Stomach (tissue), 9 donors: Measurements from ENCODE around the gene RBMS1. TPM values are rescaled to one million over a fixed set of nuclear protein-coding genes. Genes with fewer than 3 reads are reported as not detected.

Experiments used
- DNase-seq, 2 donors: peaks; one replicate each; pipeline versions ENCODE4 v3.0.0 to v3.0.0-alpha.2; 2013 to 2019
- H3K27ac ChIP-seq, 5 donors: fragments of 200-600 bp in 4 of 5; sonication (generic) in 4 of 5; one replicate each; pipeline ENCODE4 v1.5.1; 2013 to 2019; ENCODE audit warnings: mild to moderate bottlenecking in 1 of 5, moderate library complexity in 1 of 5
- H3K27me3 ChIP-seq, 3 donors: fragments of 200-600 bp; sonication (generic); one replicate each; pipeline ENCODE4 v1.5.1; 2017 to 2019; ENCODE audit warnings: mixed run types in 1 of 3
- H3K36me3 ChIP-seq, 4 donors: fragments of 200-600 bp; sonication (generic); 1 replicate in 3 of 4; 2 replicates in 1 of 4; pipeline ENCODE4 v1.5.1; 2016 to 2019
- H3K4me1 ChIP-seq, 4 donors: fragments of 200-600 bp; sonication (generic); one replicate each; pipeline ENCODE4 v1.5.1; 2016 to 2019
- H3K4me3 ChIP-seq, 4 donors: fragments of 200-600 bp; sonication (generic) in 3 of 4; one replicate each; pipeline ENCODE4 v1.5.1; 2016 to 2019; ENCODE audit warnings: mild to moderate bottlenecking in 1 of 4
- H3K9me3 ChIP-seq, 4 donors: fragments of 200-600 bp; sonication (generic); one replicate each; pipeline ENCODE4 v1.5.1; 2016 to 2019
- CTCF ChIP-seq, 7 experiments: fragments of 450-650 bp in 4 of 7; fragments of 200-600 bp in 3 of 7; sonication (generic) in 3 of 7; IDR thresholded peaks; one replicate each; pipeline ENCODE4 v1.5.1; 2016 to 2019; ENCODE audit warnings: antibody characterized with exemption in 7 of 7, control low read depth in 2 of 7, mild to moderate bottlenecking in 1 of 7
- EP300 ChIP-seq: sonication (generic); formaldehyde crosslinking; IDR thresholded peaks from one replicate; pipeline ENCODE4 v1.6.1; 2017; ENCODE audit warnings: antibody characterized with exemption
- POLR2A ChIP-seq, 4 donors: fragments of 450-650 bp; IDR thresholded peaks; one replicate each; pipeline ENCODE4 v1.6.1; 2016; ENCODE audit warnings: antibody characterized with exemption in 4 of 4, control low read depth in 2 of 4, mild to moderate bottlenecking in 1 of 4, moderate library complexity in 1 of 4
- POLR2AphosphoS5 ChIP-seq, 3 donors: sonication (generic); formaldehyde crosslinking; IDR thresholded peaks; one replicate each; pipeline ENCODE4 v1.6.1; 2016; ENCODE audit warnings: antibody characterized with exemption in 3 of 3
- WGBS, 5 donors: extraction: QIAGEN DNeasy Blood & Tissue Kit in 3 of 5; methylation state at CpG; one replicate each; pipeline versions ENCODE4 v1.1.5 to v1.1.7; 2013 to 2018; 5-methylcytosine and 5-hydroxymethylcytosine counted together
- intact Hi-C: fragments of 100-400 bp; cut with DNase I; formaldehyde crosslinking; loops from one replicate; pipeline ENCODE4 v1.15.1; 2023; ENCODE audit warnings: low total_unique reads
- polyA plus RNA-seq, 3 donors: library from polyadenylated mRNA; stranded (reverse); fragments of 200-250 nt; gene quantifications; one replicate each; pipeline ENCODE4 v1.2.3, GENCODE V29; 2013
- total RNA-seq, 5 donors: library from RNA; depleted of rRNA; stranded (reverse); fragments of >200 nt; gene quantifications; one replicate each; pipeline versions ENCODE4 v1.1.0 to v1.2.3, GENCODE V29; 2014 to 2016
- donor health status: healthy with polysubstance abuse.
- donor health status: Bipolar disorder and iron deficiency.
- donor health status: healthy.

The RBMS1 gene
- total and polyA plus RNA-seq, 8 donors = 4.3 to 134 (median 27.8) TPM

- TF ChIP-seq CTCF (IDR thresholded peaks at IDR 0.05) (no peak), POLR2AphosphoS5 (IDR thresholded peaks at IDR 0.05) (no peak), POLR2A (IDR thresholded peaks at IDR 0.05) (no peak), EP300 (no peak)
- Histone ChIP-seq H3K4me3 (no peak overlapping the region), H3K36me3 (peaks cover 0 to 1% (median under 1%) of the 10 kb centered on the region in 4 donors), H3K9me3 (no peaks in the 10 kb centered on the region), H3K4me1 (peaks cover 17 to 77% (median 44%) of the 10 kb centered on the region in 4 donors), H3K27me3 (no peaks in the 10 kb centered on the region), H3K27ac (peak overlapping the region in 4 of 5 donors; percentile 2 to 61 (median 42))
- intact Hi-C loops = no loop called here
- DNase-seq = peak in 1 of 2 donors; percentile 30
- 14 to 50% (median 33%) methylated on average over 2 of the region's 2 CpGs for WGBS, 5 donors
These were observed 138.5 kb downstream of the RBMS1 start for GRCh38 chr2:160355080-160355479.

DNA sequence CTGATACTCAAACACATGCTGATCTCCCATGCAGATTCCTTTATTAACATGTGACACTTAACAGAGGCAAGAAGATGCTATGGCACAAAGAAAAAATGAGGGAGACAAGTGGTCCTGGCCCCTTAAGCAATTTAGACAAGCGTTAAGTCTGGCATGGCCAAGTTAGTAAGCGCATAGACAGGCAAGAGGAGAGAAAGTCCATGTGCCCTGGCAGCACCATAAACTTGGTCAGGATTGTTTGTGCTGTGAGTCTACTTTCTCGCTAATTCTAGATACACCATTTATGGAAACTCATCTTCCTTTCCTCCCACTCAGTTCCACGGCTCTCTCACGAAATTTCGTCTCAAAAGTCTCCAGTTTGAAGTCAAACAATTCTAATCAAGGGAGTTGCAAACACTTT is 138.9 kb downstream of the RBMS1 start:
- Histone ChIP-seq H3K4me1 (peaks cover 17 to 78% (median 44%) of the 10 kb centered on the region in 4 donors), H3K4me3 (no peak overlapping the region), H3K27ac (peak overlapping the region in 4 of 5 donors; percentile 2 to 49 (median 39)), H3K9me3 (no peaks in the 10 kb centered on the region), H3K36me3 (peaks cover 0 to 5% (median 2%) of the 10 kb centered on the region in 4 donors), H3K27me3 (no peaks in the 10 kb centered on the region)
- WGBS, 5 donors = 67 to 74% (median 70%) methylated on average over 6 of the region's 6 CpGs
- peak in 1 of 2 donors; percentile 24 for DNase-seq
- intact Hi-C loops = no loop called here
- TF ChIP-seq POLR2AphosphoS5 (IDR thresholded peaks at IDR 0.05) (no peak), POLR2A (IDR thresholded peaks at IDR 0.05) (no peak), CTCF (IDR thresholded peaks at IDR 0.05) (no peak), EP300 (no peak)

GRCh38 chr2:160353813-160354212 is 139.8 kb downstream of the RBMS1 start:
- Histone ChIP-seq H3K9me3 (no peaks in the 10 kb centered on the region), H3K27me3 (no peaks in the 10 kb centered on the region), H3K27ac (peak overlapping the region in 1 of 5 donors; percentile 16), H3K36me3 (peaks cover 0 to 7% (median 2%) of the 10 kb centered on the region in 4 donors), H3K4me3 (no peak overlapping the region), H3K4me1 (peaks cover 17 to 85% (median 47%) of the 10 kb centered on the region in 4 donors)
- intact Hi-C loops = no loop called here
- 89 to 96% (median 92%) methylated on average over 5 of the region's 5 CpGs for WGBS, 5 donors
- TF ChIP-seq CTCF (IDR thresholded peaks at IDR 0.05) = no peak
- no peak for TF ChIP-seq POLR2AphosphoS5 (IDR thresholded peaks at IDR 0.05)
- TF ChIP-seq EP300 = no peak
- no peak for TF ChIP-seq POLR2A (IDR thresholded peaks at IDR 0.05)
- DNase-seq = no peak

DNA sequence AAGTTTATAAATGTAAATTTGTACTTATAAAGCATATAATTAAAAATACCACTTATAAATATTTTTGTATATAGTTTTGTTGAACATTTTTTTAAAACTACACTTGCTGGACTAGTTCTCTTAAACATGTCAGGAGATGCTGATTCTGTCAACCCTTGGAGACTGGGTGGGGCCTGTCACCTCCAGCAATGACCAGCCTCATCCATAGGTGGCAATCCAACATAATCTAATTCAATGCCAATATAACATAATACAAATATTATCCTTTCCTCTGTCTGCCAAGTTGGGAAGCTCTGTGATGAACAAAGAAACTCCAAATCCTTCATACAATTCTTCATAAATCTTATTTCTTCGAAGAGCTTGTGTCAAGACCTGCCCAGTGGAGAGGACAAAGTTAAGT is 140.4 kb downstream of the RBMS1 start:
- H3K27me3 ChIP-seq = no peaks in the 10 kb centered on the region
- H3K9me3 ChIP-seq = no peaks in the 10 kb centered on the region
- peak in 1 of 2 donors; percentile 20 for DNase-seq
- peak in 1 of 7 experiments; percentile 4 for TF ChIP-seq CTCF (IDR thresholded peaks at IDR 0.05)
- no peak for TF ChIP-seq EP300
- intact Hi-C loops = no loop called here
- WGBS, 5 donors = 58 to 82% (median 69%) methylated on average over 1 of the region's 1 CpG
- H3K4me1 ChIP-seq = peaks cover 17 to 85% (median 48%) of the 10 kb centered on the region in 4 donors
- no peak overlapping the region for H3K4me3 ChIP-seq
- H3K36me3 ChIP-seq = peaks cover 0 to 7% (median 2%) of the 10 kb centered on the region in 4 donors
- peak overlapping the region in 1 of 5 donors; percentile 16 for H3K27ac ChIP-seq
